22Rv1 (cell line): Measurements from ENCODE around the gene SOX5.
"Not testable (repeated sequence)": the region's sequence is repeated elsewhere in the genome, so short reads cannot be mapped to it uniquely, and the experiment has no call there.

ENCODE experiments used
- ZFX ChIP-seq: fragments of 450-650 bp; IDR thresholded peaks from 2 replicates; pipeline ENCODE4 v1.6.1; 2017; ENCODE audit warnings: antibody characterized with exemption, borderline replicate concordance
- TF ChIP-seq, protein P1 (sequence below): fragments of 450-650 bp; IDR thresholded peaks from 2 replicates; pipeline ENCODE4 v1.5.1; 2017; ENCODE audit warnings: mild to moderate bottlenecking

DNA sequence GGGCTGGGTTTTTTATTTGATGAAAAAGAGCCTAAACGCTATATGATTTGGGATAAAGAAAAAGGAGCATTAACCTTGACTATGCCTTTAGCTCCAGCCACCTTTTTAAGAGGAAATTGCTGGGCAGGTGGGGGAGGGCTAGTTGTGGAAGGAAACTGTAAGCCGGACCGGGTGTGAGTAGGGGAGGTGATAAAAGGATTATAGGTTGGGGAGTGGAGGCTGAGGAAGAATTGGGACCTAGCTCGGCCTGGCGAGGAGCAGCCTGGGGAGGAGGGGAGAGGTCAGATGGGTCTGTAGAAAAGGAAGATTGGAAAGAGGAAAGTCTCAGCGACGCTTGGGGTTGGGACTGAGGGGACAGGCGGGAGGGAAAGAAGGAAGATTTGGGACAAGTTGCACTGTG is 439.6 kb downstream of the SOX5 start:
- TF ChIP-seq, protein P1, sequence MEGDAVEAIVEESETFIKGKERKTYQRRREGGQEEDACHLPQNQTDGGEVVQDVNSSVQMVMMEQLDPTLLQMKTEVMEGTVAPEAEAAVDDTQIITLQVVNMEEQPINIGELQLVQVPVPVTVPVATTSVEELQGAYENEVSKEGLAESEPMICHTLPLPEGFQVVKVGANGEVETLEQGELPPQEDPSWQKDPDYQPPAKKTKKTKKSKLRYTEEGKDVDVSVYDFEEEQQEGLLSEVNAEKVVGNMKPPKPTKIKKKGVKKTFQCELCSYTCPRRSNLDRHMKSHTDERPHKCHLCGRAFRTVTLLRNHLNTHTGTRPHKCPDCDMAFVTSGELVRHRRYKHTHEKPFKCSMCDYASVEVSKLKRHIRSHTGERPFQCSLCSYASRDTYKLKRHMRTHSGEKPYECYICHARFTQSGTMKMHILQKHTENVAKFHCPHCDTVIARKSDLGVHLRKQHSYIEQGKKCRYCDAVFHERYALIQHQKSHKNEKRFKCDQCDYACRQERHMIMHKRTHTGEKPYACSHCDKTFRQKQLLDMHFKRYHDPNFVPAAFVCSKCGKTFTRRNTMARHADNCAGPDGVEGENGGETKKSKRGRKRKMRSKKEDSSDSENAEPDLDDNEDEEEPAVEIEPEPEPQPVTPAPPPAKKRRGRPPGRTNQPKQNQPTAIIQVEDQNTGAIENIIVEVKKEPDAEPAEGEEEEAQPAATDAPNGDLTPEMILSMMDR: not testable (repeated sequence)
- TF ChIP-seq ZFX: not testable (repeated sequence)
